Activated gamma-delta T cell treated with Interleukin-2 at 50 U/mL for 16 hours (primary cell): ENCODE results near the gene INPP5A.
"Not testable (repeated sequence)": the region's sequence is repeated elsewhere in the genome, so short reads cannot be mapped to it uniquely, and the experiment has no call there.

Experiments
- DNase-seq: peaks from one replicate; pipeline ENCODE4 v3.0.0-alpha.2; 2020

INPP5A gene

DNA sequence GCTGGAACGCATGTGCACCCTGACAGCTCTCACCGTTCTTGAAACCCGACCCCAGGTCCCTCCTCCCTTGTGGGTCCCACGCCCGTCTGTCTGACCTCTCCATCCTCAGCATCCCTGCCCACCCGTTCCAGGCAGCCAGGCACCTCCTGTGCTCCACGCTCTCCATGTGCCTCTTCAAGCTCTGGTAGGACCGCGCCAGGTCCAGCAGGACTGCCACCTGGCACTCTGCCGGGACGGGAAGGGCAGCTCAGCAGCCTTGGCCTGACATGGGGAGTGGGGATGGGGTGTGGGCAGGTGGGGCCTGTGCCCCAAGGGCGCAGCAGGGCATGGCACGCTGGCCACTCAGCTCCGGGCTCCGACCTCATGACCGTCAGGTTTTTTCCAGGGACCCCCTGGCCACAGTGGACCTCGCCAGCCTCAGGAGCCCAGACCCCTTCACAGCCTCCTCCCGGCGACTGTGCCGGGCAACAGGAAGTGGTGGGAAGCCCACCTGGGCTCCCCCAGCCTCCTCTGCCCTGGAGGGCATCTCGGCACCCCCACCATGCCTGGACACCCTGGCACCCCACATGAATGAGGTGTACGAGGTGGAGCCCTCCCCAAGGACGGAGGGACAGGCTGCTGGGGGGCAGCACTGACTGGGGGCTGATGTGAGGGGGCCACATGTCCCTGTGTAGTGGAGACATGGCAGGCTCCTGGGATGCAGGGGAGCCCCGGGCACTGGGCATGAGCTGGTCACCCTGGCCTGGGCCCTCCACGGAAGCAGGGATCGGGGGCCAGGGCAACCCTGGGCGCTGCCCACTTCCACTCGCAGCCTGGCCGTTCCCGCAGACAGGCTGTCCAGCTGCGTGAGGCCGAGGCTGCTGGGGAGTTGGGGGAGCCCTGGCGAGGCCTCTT, 273.5 kb downstream of the INPP5A start:
- no peak for DNase-seq

GRCh38 chr10:132811891-132812481, 274.4 kb downstream of the INPP5A start:
- DNase-seq = no peak

DNA sequence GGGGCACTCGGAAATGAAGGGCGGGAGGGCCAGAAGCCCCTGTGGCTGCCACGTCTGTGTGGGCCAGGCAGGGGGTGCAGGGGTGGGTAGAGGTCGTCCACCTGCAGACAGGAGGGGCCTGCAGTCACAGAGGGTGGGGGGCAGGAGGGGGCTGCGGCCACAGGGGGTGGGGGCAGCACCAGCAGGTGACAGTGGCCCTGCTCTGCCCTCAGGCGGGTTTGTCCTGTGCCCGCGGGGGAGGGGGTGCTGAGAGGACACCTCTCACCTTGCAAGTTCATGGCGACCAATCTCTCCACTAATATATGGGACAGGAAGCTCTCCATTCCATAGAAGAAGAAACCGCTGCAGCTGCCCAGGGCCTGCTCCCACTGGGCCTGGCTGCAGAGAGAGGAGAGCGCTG, 274.9 kb downstream of the INPP5A start:
- no peak for DNase-seq

DNA sequence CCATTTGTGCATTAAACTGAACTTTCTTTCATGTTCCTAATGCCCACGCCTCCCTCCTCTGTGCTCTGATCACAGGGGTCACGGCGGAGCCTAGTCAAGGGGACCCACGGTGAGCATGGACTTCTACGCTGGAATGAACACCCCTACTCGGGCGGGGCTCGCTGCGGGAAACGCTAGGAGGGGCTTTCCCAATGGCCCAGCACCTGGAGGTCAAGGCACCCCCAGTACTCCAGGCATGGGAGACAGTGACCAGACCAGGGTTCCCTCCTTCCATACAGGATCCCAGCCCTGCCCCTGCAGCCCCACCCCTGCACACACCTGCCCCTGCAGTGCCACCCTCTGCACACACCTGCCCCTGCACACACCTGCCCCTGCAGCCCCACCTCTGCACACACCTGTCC, 275.4 kb downstream of the INPP5A start:
- no peak for DNase-seq

- no peak for DNase-seq
Measured at GRCh38 chr10:132813560-132814468, 276.2 kb downstream of the INPP5A start.

GRCh38 chr10:132814469-132814856, 276.9 kb downstream of the INPP5A start:
- DNase-seq = no peak

DNA sequence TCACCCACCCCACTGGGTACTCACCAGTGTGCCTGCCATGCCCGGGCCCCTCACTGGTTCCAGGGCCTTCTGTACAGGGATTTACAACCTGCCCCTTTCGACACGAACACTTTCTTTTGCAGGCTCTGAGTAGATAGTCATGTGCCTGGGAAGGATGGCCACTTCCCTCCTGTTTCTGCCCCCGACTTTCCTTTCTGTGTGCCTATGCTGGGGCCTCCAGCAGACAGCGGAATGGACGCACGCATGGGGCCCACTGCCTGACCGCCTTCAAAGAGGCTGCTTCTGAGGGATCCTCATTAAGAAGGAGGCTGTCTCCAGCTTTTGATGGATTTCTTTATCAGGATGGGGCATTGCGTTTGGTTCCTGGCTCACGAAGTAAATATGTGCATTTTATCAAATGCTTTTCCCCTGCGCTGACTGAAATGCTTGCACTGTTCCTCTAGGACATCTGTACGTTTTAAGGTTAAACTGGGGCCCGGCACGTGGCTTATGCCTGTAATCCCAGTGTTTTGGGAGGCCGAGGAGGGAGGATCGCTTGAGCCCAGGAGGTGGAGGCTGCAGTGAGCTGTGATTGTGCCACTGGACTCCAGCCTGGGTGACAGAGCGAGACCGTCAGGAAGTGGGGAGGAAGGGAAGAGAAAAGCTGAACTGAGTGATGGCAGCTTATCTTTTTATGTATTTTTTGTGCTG, 277.7 kb downstream of the INPP5A start:
- no peak for DNase-seq

DNA sequence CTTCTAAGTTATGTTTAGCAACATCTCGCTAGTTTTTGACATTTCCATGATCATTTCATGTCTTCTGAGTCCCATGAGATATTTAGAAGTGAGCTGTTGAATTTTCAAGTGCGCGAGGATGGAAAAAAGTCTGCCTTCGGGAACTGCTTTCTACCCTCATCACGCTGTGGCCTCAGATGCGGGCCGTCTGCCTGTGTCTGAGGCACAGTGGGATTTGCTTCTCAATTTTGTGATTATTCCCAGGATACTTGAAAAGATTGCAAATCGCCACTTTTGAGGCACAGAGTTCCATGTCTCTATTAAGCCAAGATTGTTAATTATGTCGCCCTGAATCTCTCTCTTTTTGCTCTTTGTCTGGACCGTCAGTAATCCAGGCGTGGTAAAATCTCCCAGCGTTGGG, 279.1 kb downstream of the INPP5A start:
- no peak for DNase-seq

GRCh38 chr10:132817701-132818211, 280.2 kb downstream of the INPP5A start:
- DNase-seq = no peak

DNA sequence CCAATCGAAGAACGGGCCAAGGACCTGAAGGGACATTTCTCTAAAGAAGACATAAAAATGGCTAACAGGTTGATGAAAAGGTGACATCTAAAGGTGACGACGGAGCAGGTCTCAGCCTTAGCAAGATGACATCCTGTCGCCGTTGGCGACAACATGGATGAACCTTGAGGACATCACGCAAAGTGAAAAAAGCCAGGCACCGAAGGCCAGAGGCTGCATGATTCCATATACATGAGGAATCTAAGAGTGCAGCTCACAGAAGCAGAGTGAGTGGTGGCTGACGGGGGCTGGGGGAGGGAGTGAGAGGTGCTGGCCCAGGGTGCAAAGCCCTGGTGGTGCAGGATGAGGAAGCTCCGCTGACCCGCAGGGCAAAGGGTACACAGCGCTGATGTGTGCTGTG, 282.5 kb downstream of the INPP5A start:
- no peak for DNase-seq

- not testable (repeated sequence) for DNase-seq
Measured at GRCh38 chr10:132825783-132826523, 288.4 kb downstream of the INPP5A start.

DNA sequence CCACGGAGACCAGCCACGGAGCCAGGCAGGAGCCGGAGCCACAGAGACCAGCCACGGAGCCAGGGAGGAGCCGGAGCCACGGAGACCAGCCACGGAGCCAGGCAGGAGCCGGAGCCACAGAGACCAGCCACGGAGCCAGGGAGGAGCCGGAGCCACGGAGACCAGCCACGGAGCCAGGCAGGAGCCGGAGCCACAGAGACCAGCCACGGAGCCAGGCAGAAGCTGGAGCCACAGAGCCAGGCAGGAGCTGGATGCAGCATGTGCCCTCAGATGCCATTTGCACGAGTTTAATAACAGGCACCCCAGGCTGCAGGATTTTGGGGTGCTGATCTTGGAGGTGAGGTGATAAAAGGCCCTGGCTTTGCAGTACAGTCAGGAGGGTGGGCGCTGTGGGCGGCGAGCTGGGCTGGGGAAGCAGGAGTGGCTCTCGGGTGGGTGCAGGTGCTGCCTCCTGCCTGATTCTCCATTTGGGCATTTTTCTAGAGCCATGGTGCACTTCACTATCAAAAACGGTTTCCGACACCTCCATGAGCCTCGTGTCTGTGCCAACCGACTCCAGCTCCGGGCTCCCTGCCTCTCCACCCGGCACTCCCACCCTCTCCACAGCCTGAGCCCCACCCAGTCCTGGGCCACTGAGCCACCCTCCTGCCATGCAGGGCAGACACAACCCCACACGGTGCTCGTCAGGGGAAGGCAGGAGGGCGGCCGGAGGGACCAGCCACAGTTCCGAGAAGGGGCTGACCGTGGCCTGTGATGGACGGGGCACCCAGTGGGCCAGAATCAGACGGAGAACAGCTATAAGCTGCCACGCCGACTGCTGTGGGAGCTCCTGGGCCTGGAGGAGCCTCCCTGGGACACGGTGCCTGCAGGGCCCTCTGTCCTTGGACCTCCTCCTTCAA, 289.2 kb downstream of the INPP5A start:
- DNase-seq = no peak

- no peak for DNase-seq
Measured at GRCh38 chr10:132827423-132827789, 289.8 kb downstream of the INPP5A start.

- no peak for DNase-seq
Measured at GRCh38 chr10:132827861-132828539, 290.4 kb downstream of the INPP5A start.

- no peak for DNase-seq
Measured at GRCh38 chr10:132828681-132829080, 291.1 kb downstream of the INPP5A start.

DNA sequence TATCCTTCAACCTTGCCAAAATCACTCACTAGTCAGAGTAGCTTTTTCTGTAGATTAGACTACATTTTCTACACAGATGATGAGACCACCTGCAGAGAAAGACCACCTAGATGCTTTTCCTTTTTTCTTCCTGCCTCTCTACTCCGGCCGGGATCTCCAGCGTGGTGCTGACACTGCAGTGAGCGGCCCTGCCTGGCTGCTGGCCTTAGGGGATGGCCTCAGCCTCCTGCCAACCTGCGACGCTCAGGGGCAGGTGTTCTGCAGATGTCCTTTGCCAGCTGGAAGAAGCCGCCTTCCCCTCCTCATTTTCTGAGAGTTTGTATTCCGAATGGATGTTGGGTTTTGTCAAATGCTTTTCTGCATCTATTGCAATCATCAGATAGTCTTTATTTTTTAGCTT, 291.8 kb downstream of the INPP5A start:
- no peak for DNase-seq

GRCh38 chr10:132832186-132832969, 294.8 kb downstream of the INPP5A start:
- no peak for DNase-seq
